ENCODE results near the gene SMIM35. TPM values are rescaled to one million over a fixed set of nuclear protein-coding genes. Genes with fewer than 3 reads are reported as not detected.
"Not testable (repeated sequence)": the region's sequence is repeated elsewhere in the genome, so short reads cannot be mapped to it uniquely, and the experiment has no call there.

SMIM35 gene
- total RNA-seq, 1 donor from 2014 or later, result not detected

DNA sequence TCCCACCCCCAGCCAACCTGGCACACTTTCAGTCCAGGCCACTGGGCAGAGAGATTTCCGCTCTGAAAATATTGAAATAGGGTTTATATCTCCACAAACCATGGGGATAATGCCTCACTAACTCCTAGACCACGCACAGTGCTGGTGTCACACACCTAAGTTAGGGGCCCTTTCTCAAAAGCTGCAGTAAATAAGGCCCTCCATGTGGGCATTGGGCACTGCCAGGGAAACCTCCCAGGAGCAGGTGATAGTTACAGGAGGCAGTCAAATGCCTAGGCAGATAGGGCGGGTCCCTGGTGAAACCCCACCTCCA is 103.6 kb downstream of the SMIM35 start:
- no peak for DNase-seq

DNA sequence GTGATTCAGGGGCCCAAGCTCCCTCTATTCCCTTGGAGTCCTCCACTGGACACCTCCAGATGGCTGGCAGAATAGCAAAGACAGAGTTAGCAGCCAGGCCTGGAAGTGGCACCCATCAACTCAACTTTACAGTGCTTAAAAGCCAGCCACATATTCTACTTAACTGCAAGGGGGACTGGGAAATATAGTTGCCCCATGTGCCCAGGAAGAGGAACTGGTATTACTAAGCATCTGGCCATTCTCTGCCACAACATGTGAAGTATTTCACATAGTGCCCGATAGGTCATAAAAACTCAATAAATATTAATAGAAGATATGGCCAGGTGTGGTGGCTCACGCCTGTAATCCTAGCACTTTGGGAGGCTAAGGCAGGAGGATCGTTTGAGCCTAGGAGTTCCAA is 106.0 kb downstream of the SMIM35 start:
- DNase-seq, result no peak

DNA sequence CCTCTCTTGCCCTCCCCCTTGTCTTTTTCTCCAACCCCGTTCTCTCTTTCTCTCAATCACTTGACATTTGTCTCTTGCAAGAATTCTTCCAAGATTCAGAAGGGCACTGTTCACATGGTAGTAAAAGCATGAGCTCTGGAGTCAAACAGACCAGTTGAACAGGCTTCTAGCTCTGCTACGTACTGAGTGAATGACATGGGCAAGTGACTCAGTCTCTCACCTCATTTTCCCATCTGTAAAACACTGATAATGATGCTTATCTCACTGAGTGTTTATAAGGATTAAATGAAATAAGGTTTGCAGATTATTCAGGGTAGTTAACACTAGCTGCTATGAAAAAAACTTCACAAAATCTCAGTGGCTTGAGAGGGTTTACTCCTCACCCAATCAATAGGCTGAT is 106.5 kb downstream of the SMIM35 start:
- DNase-seq, result no peak

DNA sequence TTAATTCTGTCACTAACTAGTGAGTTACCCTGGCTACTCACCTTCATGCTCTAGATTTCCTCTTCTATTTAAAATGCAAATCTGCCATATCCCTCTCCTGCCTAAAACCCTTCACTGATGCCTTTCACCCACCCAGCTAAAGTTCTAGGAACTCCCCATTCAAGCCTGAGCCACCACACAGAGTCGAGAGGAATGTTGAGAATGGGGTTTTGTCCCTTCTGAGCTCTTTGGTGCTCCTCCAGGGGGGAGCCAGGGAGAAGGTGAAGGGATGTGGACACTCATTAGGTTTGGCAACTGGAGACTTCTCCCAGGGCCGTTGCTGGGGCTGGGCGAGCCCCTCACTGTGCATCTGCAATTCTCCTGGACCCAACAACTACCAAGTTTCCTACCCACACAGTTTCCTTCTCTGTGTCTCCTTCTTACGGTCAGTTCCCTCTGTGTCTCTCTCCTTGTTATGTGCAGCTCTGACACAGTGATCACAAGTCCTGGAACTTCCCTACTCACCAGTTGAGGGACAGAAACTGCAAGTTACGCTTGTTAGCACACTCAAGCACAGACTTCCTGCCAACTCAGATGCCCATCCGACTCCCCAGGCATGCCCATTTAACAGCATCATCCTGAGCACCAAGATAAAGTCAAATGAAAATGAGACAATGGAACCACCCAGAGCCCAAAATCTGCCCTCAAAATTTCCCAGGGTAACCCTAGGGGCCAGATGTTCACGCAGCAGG is 107.1 kb downstream of the SMIM35 start:
- DNase-seq, result no peak

DNA sequence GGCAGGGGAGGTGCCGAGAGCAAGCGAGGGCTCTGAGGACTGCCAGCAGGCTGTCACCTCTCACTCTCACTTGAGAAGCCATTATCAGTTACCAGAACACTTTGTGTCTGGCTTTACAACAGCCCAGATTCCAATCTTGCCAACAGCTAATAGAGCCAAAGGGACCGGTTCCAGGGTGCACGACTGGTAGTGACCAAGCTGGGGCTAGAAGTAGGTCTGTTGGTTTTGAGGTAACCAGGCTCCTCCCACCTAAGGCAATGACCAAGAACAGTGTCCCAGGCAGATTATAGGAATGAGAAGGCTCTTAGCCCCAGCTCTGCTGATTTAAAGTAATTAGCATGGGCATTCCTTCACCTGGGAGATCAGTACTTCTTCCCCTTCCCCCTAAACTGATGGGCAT is 107.8 kb downstream of the SMIM35 start:
- DNase-seq, result no peak

DNA sequence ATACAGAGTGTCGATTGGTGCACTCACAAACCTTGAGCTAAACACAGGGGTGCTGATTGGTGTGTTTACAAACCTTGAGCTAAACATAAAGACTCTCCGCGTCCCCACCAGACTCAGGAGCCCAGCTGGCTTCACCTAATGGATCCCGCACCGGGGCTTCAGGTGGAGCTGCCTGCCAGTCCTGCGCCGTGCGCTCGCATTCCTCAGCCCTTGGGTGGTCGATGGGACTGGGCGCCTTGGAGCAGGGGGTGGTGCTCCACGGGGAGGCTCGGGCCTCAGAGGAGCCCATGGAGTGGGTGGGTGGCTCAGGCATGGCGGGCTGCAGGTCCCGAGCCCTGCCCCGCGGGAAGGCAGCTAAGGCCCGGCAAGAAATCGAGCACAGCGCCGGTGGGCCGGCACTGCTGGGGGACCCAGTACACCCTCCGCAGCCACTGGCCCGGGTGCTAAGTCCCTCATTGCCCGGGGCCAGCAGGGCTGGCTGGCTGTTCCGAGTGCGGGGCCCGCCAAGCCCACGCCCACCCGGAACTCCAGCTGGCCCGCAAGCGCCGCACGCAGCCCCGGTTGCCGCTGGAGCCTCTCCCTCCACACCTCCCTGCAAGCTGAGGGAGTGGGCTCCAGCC is 108.4 kb downstream of the SMIM35 start:
- not testable (repeated sequence) for DNase-seq

DNA sequence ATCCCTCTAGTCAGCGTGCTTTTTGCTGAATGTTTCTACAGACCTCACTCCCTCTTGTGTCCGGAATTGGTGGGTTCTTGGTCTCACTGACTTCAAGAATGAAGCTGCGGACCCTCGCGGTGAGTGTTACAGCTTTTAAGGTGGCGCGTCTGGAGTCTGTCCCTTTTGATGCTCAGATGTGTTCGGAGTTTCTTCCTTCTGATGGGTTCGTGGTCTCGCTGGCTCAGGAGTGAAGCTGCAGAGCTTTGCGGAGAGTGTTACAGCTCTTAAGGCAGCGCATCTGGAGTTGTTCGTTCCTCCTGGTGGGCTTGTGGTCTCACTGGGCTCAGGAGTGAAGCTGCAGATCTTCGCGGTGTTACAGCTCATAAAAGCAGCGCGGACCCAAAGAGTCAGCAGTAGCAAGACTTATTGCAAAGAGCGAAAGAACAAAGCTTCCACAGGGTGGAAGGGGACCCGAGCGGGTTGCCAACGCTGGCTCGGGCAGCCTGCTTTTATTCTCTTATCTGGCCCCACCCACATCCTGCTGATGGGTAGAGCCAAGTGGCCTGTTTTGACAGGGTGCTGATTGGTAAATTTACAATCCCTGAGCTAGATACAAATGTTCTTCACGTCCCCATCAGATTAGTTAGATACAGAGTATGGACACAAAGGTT is 109.0 kb downstream of the SMIM35 start:
- DNase-seq, result not testable (repeated sequence)

DNA sequence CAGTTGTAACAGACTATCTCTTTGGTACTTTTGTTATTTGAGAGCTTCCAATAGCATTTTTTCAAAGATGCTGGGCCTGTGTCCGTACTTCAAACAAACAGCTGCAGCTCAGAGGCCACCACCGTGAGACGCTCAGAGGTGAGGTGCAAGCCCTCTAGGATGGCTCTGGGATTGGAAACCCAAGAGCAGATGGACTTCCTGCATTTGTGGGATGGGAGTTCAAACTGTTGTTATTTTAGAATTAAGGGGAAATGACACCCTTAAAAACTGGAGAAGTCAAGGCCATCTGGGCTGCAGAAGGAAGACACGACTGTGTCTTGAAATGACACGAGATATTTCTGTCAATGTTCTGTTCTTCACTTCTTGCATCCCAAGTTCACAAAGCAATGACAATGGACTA is 109.7 kb downstream of the SMIM35 start:
- no peak for DNase-seq

DNA sequence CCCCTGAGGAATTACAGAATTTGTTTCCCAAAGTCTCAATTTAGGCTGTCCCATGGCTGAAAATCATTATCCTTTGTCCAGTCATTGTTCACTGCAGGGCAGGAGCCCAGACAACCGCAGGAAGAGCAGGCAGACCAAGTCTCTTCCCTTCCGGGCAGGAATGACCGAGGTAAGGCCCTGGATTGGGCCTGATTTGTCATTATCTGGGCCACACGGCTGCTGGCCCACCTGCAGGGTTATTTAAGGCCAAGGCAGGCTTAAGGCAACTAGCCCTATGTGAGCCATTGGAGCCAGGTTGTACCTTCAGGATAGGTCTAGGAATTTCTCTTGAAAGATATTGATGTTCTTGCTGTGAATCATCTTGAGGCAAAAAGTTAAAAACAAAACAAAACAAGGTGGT is 110.3 kb downstream of the SMIM35 start:
- no peak for DNase-seq

DNA sequence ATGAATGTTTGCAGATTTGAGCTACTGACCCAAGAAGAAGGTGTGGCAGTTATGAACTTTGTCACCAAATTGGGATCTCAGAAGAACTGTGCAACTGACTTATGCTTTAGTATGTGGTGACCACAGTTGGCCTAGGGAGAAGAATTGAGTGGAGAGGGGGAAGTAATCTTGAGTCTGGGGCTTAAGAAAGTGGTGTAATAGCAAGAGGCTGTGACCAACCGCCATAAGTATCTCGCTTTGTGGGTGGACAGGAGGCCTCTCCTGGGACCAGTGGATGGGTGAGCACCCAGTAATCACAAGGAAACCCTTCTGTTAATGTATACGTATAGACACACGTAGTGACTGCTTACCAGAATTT is 113.3 kb downstream of the SMIM35 start:
- no peak for DNase-seq

DNA sequence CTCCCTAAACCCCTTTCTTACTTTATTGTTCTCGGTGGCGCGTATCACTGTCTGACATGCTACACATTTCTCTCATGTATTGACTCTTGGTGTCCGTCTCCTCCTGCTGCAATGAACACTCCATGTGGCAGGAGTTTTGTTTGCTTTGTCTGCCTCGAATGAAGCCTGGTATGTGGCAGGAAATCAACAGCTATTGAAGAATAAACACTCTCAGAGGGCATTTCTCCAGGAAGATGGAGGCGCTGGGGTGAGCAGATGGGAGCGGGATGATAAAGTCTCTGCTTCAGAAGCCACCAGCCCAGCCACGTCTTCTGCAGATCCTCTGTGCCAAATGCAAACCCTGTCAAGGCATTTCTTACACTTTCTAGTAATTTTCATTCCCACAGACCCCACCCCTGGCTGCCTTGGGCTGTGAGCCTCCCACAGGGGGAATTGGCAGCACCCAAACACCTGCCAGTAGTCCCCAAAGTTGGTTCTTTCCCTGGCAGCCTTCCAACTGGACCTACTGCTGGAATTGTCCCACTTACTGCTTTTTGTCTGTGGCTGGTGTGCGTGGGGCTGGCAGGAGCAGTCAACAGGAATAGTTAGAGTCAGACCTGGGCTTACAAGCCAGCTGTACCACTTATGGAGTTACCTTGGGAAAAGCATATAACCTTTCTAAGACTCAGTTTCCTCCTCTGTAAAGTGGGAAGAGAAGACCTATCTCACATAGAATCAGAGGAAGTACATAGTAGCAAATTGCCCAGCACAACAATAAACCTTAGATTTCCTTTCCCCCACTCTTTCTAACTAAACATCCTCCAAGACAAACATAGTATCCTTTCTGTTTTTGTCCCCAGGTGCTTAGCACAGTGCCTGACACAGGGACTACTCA is 113.9 kb downstream of the SMIM35 start:
- peak; percentile 30 for DNase-seq

DNA sequence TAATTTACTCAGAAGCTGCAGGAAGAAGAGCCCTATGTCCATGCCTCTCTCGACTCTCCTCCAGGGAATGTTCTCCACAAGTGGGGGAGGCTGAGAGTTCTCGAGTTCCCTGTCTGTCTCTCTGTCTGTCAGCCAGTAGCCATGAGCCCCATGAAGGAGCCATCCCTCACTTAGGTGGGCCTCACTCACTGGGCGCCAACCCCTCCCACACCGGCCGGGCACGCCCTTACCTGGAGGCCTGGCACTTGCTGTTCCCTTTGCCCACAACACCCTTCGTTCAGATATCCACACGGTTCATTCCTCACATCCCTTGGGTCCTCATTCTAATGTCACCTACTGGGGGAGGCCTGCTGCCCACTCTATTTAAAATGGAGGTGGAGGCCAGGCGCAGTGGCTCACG is 114.7 kb downstream of the SMIM35 start:
- DNase-seq, result no peak

DNA sequence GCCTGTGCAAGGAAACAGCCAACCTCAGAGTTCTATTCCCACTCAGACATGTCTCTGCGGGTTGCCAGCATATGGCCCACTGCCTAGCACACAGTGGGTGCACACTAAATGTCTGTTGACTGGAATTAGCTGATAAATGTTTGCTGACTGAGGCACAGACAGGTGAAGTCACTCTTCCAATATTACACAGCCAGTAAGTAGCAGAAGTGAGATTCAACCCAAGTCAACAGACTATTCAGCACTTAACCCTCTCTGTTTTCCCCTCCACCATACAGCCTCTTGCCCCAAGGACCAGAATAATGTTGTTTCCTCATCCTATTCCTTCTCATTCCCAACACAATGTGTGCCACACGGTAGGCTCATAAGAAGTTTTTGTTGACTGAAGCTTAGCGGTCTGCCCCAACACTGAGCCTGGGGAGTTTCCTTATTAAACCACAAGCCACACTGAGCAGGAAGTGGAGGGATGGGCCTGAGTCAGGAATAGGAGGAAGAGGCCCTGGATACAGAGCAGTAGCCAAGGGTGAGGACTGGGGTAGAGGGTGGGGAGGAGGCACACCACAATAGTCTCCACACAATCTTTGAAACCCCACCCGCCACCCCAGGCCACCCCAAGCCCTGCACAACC is 116.3 kb downstream of the SMIM35 start:
- no peak for DNase-seq

DNA sequence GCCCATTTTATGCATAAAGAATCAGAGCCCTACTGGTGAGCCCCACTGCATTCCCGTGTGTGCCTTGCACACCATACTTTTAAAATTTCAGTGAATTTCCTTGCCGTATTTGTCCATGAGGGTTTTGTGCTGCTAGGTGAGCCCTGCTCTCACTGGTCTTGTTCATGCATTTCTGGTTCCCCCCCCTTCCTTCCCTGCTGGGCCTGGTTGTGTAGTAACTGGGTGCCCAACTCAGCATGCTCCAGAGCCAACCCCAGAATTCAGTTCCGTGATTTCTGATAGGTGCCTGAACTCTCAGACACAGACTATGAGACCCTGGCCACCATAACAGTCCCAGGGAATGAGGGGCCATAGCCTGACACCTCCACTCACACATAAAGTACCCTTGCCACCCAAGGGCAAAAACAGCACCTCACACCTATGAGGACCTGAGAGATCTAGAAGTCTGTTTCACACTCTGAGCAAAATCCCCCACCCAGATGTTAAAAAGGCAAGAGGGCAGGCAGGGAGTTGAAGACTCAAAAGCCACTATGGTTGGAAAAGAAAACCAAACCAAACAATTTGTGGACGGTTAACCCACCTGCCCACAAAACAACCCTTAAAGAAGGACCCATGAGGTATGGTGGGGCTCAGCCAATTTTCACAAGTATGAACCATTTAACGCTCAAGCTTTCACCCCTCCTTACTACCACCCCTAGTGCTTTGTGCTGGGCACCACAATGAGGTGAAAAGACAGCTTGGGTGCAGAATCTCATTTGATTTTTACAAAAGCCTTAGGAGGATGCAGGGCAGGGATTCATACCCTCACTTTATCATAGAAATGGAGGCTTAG is 117.4 kb downstream of the SMIM35 start:
- DNase-seq, result no peak

DNA sequence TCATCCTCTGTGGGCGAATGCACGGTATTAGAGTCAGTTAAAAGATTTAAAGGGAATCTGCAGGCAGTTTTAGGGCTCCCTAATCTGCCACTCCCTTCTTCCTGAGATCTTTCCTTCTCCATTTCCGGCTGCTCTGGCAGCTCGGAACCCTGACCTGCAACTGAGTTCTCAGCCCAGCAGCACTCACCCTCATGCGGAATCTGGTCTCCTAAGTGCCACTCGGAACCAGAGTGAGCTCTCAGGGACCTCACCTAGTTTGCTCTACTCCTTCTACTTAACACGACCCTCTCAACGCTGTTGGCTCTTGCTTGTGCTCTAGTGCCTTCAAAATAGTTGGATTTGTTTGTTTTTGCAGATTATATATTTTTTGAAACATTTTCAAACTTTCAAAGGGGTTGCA is 119.9 kb downstream of the SMIM35 start:
- DNase-seq, result no peak

DNA sequence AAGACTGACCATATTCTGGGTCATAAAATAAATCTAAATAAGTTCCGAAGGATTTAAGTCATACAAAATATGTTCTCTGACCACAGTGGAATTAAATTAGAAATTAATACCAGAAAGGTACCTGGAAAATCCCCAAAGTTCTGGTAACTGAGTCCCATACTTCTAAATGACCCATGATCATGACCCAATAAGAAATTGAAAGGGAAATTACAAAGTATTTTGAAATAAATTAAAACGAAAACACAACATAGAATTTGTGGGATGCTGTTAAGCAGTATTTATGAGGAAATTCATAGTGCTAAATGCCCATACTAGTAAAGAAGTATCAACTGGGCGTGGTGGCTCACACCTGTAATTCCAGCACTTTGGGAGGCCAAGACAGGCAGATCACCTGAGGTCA is 123.9 kb downstream of the SMIM35 start:
- no peak for DNase-seq

DNA sequence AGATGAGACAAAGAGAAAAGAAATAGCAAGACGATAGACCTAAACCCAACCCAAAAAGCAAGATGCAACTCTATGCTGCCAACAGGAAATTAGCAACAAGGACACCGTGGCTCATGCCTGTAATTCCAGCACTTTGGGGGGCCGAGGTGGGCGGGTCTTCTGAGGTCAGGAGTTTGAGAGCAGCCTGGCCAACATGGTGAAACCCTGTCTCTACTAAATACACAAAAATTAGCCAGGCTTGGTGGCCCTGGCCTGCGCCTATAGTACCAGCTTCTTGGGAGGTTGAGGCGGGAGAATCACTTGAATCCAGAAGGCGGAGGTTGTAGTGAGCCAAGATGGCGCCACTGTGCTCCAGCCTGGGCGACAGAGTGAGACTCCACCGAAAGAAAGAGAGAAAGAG is 124.9 kb downstream of the SMIM35 start:
- no peak for DNase-seq

DNA sequence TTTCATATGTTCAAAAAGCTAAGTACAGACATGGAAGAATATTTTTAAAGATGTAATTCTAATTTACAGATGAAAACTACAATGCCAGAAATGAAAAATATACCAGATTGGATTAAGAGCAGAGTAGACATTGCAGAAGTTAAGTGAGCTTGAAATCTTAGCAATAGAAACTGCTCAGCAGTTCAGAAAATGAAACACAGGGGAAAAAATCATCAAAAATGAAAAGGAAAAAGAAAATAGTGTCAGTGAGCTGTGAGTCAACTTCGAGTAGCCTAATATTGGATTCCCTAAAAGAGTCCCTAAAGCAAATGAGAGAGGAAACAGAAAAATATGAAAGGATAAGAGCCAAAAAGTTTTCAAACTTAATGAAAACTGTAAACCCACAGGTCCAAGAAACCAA is 126.4 kb downstream of the SMIM35 start:
- DNase-seq, result no peak

DNA sequence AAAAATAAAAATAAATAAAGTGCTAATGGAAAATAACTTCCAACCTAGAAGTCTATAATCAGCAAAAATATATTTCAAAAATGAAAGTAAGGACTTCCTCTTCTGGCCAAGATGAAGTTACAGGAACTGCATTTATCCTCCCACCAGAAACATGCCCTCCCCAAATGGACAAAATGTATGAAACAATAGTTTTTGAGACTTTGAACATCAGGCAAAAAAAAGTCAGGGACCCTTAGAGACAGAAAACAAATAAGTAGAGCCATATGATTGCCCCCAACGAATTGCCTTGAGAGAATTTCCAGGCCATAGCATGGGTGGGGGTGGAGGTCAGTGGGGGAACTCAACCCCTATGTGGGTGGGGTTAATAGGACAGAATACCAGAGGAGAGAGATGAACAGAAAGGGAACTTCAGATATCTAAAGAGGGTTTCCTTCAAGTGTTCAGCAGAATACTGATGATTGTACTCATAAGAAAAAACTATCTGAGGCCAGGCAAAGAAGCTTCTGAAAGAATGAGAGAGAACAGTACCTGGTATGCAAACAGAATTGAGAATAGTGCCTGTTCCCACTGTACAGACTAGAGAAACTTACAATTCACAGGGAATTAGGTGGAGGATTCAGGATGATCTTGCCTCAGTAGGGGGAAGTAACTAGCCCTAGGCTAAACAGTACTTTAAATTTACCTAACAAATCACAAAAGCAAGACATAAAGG is 127.2 kb downstream of the SMIM35 start:
- no peak for DNase-seq

DNA sequence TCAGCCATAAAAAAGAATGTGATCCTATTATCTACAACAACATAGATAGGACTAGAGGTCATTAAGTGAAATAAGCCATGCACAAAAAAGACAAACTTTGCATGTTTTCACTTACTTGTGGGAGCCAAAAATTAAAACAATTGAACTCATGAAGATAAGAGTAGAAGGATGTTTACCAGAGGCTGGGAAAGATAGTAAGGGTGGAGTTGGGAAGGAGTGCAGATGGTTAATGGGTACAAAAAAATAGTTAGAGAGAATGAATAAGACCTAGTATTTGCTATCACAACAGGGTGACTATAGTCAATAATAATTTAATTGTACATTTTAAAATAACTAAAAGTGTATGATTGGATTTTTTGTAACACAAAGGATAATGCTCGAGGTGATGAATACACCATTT is 127.8 kb downstream of the SMIM35 start:
- no peak for DNase-seq
